HuH-7.5 (cell line): ENCODE data around the gene PTPRN2.
"Not testable (repeated sequence)": the region's sequence is repeated elsewhere in the genome, so short reads cannot be mapped to it uniquely, and the experiment has no call there.

Experiments used
- DNase-seq: peaks from one replicate; pipeline ENCODE4 v3.0.0; 2011; ENCODE audit warnings: low spot score

Gene PTPRN2

GRCh38 chr7:158468181-158468580 lies 119.4 kb downstream of the PTPRN2 start:
- DNase-seq: no peak

DNA sequence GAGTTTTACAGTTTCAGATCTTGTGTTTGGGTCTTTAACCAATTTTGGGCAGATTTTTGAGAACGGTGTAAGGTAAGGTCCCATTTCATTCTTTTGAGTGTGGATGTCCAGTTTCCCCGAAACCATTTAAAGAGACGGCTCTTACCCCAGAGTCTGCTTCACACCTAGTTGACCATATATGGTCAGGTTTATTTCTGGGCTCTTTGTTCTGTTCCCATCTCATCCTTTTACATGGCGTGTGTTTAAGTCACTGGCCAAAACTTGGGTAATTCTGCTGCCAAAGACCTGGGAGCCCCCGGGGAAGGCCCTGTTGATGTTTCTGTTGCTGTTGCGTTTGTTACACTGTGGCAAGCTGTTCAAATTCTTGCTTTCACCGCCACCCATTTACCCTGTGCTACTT lies 120.1 kb downstream of the PTPRN2 start:
- DNase-seq: no peak

- no peak for DNase-seq
Observed at GRCh38 chr7:158463317-158463716, 124.3 kb downstream of the PTPRN2 start.

GRCh38 chr7:158461824-158462223 lies 125.8 kb downstream of the PTPRN2 start:
- no peak for DNase-seq

GRCh38 chr7:158460665-158461064 lies 127.0 kb downstream of the PTPRN2 start:
- no peak for DNase-seq

DNA sequence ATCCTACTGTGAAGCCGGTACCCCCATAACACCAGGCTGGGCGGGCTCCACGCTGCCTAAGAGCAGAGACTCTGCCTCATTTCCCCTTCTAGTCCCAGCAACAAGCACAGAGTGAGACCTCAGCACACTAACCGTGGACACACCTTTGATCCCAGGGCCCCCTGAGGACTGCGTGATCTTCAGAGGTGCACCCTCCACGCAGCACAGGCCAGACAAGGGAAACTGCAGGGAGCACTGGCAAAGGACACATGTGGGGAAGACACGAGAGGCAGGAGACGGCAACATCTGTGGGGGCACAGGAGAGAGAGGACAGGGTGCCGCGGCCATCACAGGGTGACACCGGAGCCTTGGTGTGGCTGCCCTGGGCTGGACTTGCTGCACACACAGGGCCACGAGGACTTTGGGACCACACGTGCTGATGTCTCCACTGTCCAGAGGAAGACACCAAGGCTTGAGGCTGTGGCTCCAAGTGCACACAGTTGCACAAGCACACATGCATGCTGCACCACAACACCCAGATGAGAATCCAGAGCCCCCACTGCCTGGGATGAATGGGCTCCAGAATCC lies 128.8 kb downstream of the PTPRN2 start:
- no peak for DNase-seq

DNA sequence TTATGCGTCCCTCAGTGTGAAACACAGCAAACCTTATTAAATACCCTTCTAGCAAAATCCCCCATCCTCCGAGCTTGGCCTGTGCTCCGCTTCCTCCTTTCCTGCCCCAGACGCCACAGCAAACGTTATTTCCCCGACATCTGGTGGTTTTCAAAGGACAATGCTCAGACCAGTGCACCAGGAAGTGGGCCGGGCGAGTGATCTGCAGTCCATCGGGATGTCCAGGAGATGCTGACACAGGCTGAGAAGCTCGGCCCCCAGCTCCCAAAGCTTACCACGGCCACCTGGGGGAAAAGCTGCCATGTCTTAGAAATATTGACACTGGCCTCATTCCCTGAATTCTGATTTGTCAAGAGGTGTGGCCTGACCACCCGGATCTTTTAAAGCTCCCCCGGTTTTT lies 129.5 kb downstream of the PTPRN2 start:
- DNase-seq: no peak

GRCh38 chr7:158457586-158457985 lies 130.0 kb downstream of the PTPRN2 start:
- not testable (repeated sequence) for DNase-seq

DNA sequence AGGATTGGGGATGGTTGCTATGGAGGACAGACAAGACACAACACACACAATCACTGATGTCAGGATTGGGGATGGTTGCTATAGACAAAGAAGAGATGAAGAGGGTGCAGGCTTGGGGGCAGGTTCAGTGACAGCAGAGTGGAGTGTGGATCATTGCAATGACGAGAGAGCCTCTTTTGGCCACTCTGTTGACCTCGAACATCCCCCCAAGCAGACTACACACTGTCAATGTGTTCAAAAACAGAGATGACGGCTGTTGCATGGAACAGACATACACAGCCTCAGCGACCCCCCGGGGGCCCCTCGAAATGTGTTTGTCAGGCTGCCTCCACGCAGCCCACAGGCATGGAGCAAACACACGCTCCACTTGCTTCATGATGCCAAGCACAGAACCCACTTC lies 133.0 kb downstream of the PTPRN2 start:
- DNase-seq: no peak

DNA sequence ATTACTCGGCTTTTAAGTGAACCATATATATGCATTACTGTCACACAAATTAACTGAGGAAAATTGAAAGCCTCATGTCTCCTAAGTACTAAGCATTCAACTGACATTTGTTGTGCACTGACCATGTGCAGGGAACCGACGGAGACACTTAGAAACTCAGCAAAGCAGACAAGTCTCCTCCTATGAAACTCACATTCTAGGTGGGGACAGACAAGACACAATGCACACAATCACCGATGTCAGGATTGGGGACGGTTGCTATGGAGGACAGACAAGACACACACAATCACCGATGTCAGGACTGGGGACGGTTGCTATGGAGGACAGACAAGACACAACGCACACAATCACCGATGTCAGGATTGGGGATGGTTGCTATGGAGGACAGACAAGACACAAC lies 134.0 kb downstream of the PTPRN2 start:
- DNase-seq: no peak

GRCh38 chr7:158452331-158452730 lies 135.3 kb downstream of the PTPRN2 start:
- no peak for DNase-seq

DNA sequence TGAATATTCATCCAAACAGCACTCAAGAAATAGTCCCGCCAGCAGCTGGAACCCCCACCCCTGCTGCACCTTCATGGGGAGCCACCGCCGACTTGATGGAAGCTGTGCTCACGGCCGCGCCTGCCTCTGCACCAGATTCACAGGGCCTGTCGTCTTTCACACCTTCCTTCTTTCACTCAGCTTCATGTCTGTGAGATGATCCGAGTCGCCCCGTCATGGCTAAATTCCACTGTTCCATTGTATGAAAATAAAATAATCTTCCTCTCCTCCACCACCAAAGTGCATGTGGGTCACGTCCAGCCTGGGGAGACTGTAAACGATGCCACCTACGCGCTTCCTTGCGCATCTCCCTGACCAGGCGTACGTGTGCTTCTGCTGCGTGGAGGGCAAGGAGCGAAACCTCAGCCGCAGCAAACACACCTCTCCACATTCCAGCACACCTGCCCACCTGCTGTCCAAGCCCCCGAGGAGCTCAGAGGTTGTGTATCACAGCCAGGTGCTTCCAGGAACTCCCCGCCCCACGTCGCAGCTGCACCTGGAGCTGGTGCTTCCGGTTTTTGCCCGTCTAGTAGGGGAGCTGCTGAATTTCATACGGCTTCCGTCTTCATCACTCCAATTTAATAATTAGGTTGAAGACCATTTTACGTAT lies 137.0 kb downstream of the PTPRN2 start:
- no peak for DNase-seq

DNA sequence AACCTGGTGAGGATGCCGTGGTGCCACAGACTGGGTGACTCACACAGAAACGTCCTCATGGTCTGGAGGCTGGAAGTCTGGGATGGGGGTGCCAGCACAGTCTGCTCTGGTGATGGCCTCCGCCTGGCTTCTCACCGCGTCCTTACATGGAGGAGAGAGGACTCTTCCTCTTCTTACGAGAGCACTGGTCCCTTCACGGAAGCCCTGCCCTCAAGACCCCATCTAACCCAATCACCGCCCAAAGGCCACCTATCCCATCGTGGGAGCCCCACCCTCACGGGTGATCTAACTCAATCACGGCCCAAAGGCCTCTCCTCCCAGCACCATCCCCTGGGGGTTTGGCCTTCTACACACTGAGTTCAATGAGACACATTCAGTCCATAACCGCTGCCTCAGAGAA lies 137.7 kb downstream of the PTPRN2 start:
- DNase-seq: no peak

GRCh38 chr7:158449266-158449665 lies 138.4 kb downstream of the PTPRN2 start:
- no peak for DNase-seq

DNA sequence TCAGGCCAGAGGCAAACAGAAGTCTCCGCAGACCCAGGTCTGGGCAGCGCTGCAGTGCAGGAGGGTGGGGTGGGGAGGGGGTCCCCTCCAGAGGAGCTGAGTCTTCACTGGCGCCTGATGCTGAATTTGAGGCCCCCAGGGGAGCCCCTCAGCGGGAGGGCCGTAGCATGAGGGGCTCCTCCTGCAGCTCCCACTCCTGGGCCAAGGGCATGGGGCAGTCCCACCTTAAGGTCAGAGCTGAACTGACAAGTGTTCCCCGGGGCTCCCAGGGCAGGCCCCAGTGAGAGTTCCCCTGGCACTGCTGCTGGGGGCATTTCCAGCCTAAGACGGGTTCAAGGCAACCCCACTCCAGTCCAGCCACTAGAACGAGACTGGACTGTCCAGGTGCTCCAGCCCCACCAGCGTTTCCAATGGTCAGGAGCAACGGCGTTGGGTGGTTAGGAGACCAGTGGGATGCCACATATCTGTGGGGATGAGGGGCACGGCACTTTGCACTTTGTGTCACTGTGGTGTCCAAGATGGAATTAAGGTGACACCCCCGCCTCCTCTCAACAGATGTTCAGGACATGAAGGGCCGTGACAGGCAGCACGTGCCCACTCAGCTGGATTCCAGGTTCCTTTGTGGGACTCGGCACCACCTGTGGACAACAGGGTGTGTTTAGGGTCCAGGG lies 139.1 kb downstream of the PTPRN2 start:
- DNase-seq: no peak

GRCh38 chr7:158447506-158448171 lies 140.0 kb downstream of the PTPRN2 start:
- DNase-seq: no peak

GRCh38 chr7:158447151-158447505 lies 140.5 kb downstream of the PTPRN2 start:
- DNase-seq: no peak

DNA sequence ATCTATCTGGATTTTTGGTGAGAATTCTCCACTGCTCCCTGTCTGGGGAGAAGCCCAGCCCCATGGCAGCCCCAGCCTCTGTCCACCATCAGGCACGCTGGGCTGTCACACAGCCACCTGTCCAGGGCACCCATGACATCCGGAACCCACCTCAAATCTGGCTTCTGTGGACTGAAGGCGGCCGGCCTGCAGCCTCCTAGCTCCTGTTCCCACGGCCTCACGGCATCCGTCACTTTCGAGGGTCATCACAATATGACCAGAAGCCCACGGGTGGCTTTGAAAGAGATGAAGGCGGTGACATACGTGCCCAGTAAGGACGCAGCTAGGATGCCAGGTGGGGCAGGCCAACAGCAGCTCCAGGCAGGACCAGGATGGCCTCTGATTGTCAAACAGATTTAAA lies 140.9 kb downstream of the PTPRN2 start:
- DNase-seq: no peak

DNA sequence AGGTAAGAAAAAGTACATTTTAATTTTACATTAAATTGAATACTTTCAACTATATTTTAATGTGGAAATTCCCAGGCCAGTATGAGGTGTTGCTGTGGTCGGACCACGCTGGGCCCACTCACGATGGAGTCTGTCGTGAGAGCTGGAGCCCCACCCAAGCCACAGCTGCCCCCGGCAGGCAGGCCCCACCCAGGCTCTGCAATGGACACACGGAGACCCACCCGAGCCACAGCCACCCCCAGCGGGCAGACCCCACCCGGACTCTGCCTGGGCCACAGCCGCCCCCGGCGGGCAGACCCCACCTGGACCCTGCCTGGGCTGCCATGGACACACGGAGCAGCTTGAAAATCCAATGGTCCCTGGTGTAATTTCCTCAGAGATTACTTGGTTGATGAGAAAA lies 141.3 kb downstream of the PTPRN2 start:
- DNase-seq: no peak

GRCh38 chr7:158445421-158446175 lies 142.0 kb downstream of the PTPRN2 start:
- DNase-seq: no peak

DNA sequence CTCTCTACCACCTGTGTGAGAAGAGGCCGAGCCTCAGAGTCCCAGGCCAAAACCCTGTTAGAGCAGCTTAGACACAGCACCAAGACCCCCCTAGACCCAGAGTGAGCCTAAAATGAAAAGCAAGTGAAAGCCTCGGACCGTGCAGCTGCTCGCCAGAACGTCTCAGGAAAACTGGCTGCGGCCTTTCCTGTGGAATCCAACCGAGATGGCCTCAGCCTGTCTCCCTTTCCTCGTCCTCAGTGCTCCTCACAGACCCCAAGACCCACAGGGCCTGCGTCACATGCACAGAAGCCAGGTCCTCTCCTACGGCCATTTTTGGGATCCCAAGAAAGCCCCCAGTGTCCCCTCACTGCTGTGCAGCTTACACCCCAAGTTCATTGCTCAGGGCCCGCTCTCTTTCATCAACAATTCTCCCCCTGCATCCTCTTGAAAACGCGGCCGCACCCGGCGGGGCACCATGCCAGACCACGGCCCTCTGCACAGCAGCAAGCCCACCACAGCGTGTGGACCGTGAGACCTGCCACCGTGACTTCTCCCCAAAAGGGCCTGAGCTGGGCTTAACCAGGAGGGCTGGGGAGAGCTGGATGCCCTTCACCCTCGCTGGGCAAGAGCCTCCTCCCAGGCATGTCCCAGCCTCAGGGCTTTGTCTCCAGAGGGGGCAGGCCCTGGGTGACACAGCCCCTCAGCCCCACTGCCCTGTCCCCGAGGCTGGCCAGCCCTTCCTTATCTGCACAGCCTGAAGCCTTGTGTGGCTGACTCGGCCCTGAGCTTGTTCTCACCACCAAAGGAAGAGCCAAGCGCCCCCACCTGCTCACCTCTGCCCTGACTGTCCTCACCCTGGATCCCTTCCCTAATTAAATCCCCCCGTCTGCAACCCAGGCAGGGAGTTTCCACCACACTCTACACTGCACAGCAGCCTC lies 142.9 kb downstream of the PTPRN2 start:
- no peak for DNase-seq
